Esophagus (tissue), 2 donors: ENCODE measurements around the gene CCL7. TPM values are rescaled to one million over a fixed set of nuclear protein-coding genes. Genes with fewer than 3 reads are reported as not detected.
A peak's percentile ranks its signal among the peaks of the same experiment; 100 is the strongest.

ENCODE experiments used
- H3K27ac ChIP-seq, 2 donors: one replicate each; pipeline ENCODE4 v1.5.1; 2013; ENCODE audit warnings: low read depth in 2 of 2, mild to moderate bottlenecking in 2 of 2, inconsistent platforms in 1 of 2, low read length in 1 of 2, moderate library complexity in 1 of 2
- H3K27me3 ChIP-seq, 2 donors: one replicate each; pipeline ENCODE4 v1.6.1; 2013; ENCODE audit warnings: low read length in 2 of 2, control low read depth in 1 of 2, mild to moderate bottlenecking in 1 of 2; ENCODE audit not compliant: insufficient read depth in 2 of 2, control insufficient read depth in 1 of 2
- H3K36me3 ChIP-seq, 2 donors: one replicate each; pipeline ENCODE4 v1.6.1; 2013; ENCODE audit warnings: low read length in 1 of 2; ENCODE audit not compliant: control insufficient read depth in 2 of 2, insufficient read depth in 2 of 2
- H3K4me1 ChIP-seq, 2 donors: one replicate each; pipeline ENCODE4 v1.6.1; 2013; ENCODE audit warnings: low read length in 1 of 2; ENCODE audit not compliant: control insufficient read depth in 2 of 2, insufficient read depth in 2 of 2
- H3K4me3 ChIP-seq, 2 donors: one replicate each; pipeline ENCODE4 v1.5.1; 2013; ENCODE audit warnings: low read length in 2 of 2, mild to moderate bottlenecking in 2 of 2, low read depth in 1 of 2, moderate library complexity in 1 of 2
- H3K9me3 ChIP-seq, 2 donors: one replicate each; pipeline ENCODE4 v1.6.1; 2013; ENCODE audit warnings: mild to moderate bottlenecking in 2 of 2, low read depth in 1 of 2, low read length in 1 of 2, moderate library complexity in 1 of 2; ENCODE audit not compliant: control insufficient read depth in 2 of 2, insufficient read depth in 1 of 2
- WGBS, 2 donors: extraction: QIAGEN DNeasy Blood & Tissue Kit; methylation state at CpG; one replicate each; pipeline ENCODE4 v1.1.7; 2013; 5-methylcytosine and 5-hydroxymethylcytosine counted together
- polyA plus RNA-seq, 2 donors: library from polyadenylated mRNA; stranded (reverse); fragments of 200-250 nt; gene quantifications; one replicate each; pipeline ENCODE4 v1.2.3, GENCODE V29; 2013
- donor health status: healthy with polysubstance abuse.
- donor health status: Bipolar disorder and iron deficiency.

CCL7 gene
- polyA plus RNA-seq, 2 donors: not detected

- WGBS, 2 donors: 75 to 82% methylated on average over 6 of the region's 6 CpGs
- no peak overlapping the region for H3K27ac ChIP-seq
- no peaks in the 10 kb centered on the region for H3K27me3 ChIP-seq
- no peak overlapping the region for H3K4me3 ChIP-seq
- H3K4me1 ChIP-seq: peaks cover 2 to 4% of the 10 kb centered on the region in 2 donors
- H3K9me3 ChIP-seq: no peaks in the 10 kb centered on the region
- H3K36me3 ChIP-seq: no peaks in the 10 kb centered on the region
These were observed 24.6 kb upstream of the CCL7 start for GRCh38 chr17:34245351-34245905.

GRCh38 chr17:34246446-34246845 lies 23.6 kb upstream of the CCL7 start:
- Histone ChIP-seq H3K4me3 (no peak overlapping the region), H3K4me1 (peaks cover 0 to 3% of the 10 kb centered on the region in 2 donors), H3K27ac (no peak overlapping the region), H3K27me3 (no peaks in the 10 kb centered on the region), H3K9me3 (no peaks in the 10 kb centered on the region), H3K36me3 (no peaks in the 10 kb centered on the region)
- WGBS, 2 donors: 76 to 82% methylated on average over 1 of the region's 1 CpG

- no peaks in the 10 kb centered on the region for H3K27me3 ChIP-seq
- H3K4me1 ChIP-seq: peaks cover 2 to 3% of the 10 kb centered on the region in 2 donors
- no peak overlapping the region for H3K4me3 ChIP-seq
- H3K36me3 ChIP-seq: no peaks in the 10 kb centered on the region
- WGBS, 2 donors: 85 to 87% methylated on average over 3 of the region's 3 CpGs
- no peak overlapping the region for H3K27ac ChIP-seq
- no peaks in the 10 kb centered on the region for H3K9me3 ChIP-seq
These were observed 23.1 kb upstream of the CCL7 start for GRCh38 chr17:34246881-34247280.

GRCh38 chr17:34248511-34249024 lies 21.5 kb upstream of the CCL7 start:
- peaks cover 3% of the 10 kb centered on the region in 2 donors for H3K4me1 ChIP-seq
- H3K4me3 ChIP-seq: no peak overlapping the region
- H3K9me3 ChIP-seq: no peaks in the 10 kb centered on the region
- no peaks in the 10 kb centered on the region for H3K36me3 ChIP-seq
- no peak overlapping the region for H3K27ac ChIP-seq
- 34 to 44% methylated on average over 6 of the region's 6 CpGs for WGBS, 2 donors
- H3K27me3 ChIP-seq: peaks cover 0 to 2% of the 10 kb centered on the region in 2 donors

- H3K4me1 ChIP-seq: peaks cover 3% of the 10 kb centered on the region in 2 donors
- peak overlapping the region in 1 of 2 donors; percentile 9 for H3K27ac ChIP-seq
- 47 to 72% methylated on average over 1 of the region's 1 CpG for WGBS, 2 donors
- H3K27me3 ChIP-seq: peaks cover 0 to 2% of the 10 kb centered on the region in 2 donors
- no peaks in the 10 kb centered on the region for H3K36me3 ChIP-seq
- H3K4me3 ChIP-seq: no peak overlapping the region
- H3K9me3 ChIP-seq: no peaks in the 10 kb centered on the region
These were observed 21.0 kb upstream of the CCL7 start for GRCh38 chr17:34249061-34249460.

- WGBS, 2 donors: 44 to 48% methylated on average over 1 of the region's 1 CpG
These were observed 20.5 kb upstream of the CCL7 start for GRCh38 chr17:34249478-34249877.

GRCh38 chr17:34251186-34251585 lies 18.8 kb upstream of the CCL7 start:
- Histone ChIP-seq H3K4me3 (no peak overlapping the region), H3K36me3 (no peaks in the 10 kb centered on the region), H3K27me3 (peaks cover 0 to 2% of the 10 kb centered on the region in 2 donors), H3K27ac (no peak overlapping the region), H3K4me1 (peaks cover 3% of the 10 kb centered on the region in 2 donors), H3K9me3 (no peaks in the 10 kb centered on the region)
- WGBS, 2 donors: 84 to 93% methylated on average over 3 of the region's 3 CpGs

More at GRCh38 chr17:34249478-34249877, 20.5 kb upstream of the CCL7 start:
- Histone ChIP-seq H3K36me3 (no peaks in the 10 kb centered on the region), H3K9me3 (no peaks in the 10 kb centered on the region), H3K4me1 (peaks cover 3% of the 10 kb centered on the region in 2 donors), H3K27me3 (peaks cover 0 to 2% of the 10 kb centered on the region in 2 donors), H3K27ac (peak overlapping the region in 1 of 2 donors; percentile 9), H3K4me3 (no peak overlapping the region)

GRCh38 chr17:34252095-34252443 lies 18.0 kb upstream of the CCL7 start:
- Histone ChIP-seq H3K4me1 (peaks cover 3% of the 10 kb centered on the region in 2 donors), H3K9me3 (no peaks in the 10 kb centered on the region), H3K27me3 (peaks cover 0 to 2% of the 10 kb centered on the region in 2 donors), H3K4me3 (no peak overlapping the region), H3K36me3 (no peaks in the 10 kb centered on the region), H3K27ac (peak overlapping the region; percentile 11 to 66)
- 23 to 26% methylated on average over 5 of the region's 5 CpGs for WGBS, 2 donors

- peak overlapping the region; percentile 66 to 70 for H3K27ac ChIP-seq
- WGBS, 2 donors: 9 to 10% methylated on average over 6 of the region's 6 CpGs
- no peaks in the 10 kb centered on the region for H3K36me3 ChIP-seq
- no peak overlapping the region for H3K4me3 ChIP-seq
- peaks cover 2 to 3% of the 10 kb centered on the region in 2 donors for H3K4me1 ChIP-seq
- H3K9me3 ChIP-seq: no peaks in the 10 kb centered on the region
- H3K27me3 ChIP-seq: peaks cover 0 to 2% of the 10 kb centered on the region in 2 donors
These were observed 17.4 kb upstream of the CCL7 start for GRCh38 chr17:34252444-34253138.
